Ovary (tissue), 3 donors: Measurements from ENCODE around the gene PLD2.

Experiments used
- CTCF ChIP-seq, 3 donors: fragments of 450-650 bp in 2 of 3; fragments of 200-600 bp in 1 of 3; IDR thresholded peaks; one replicate each; pipeline versions ENCODE4 v1.5.1 to v1.8.0; 2016 to 2022; ENCODE audit warnings: antibody characterized with exemption in 3 of 3, mild to moderate bottlenecking in 1 of 3
- EP300 ChIP-seq: sonication (generic); formaldehyde crosslinking; IDR thresholded peaks from one replicate; pipeline ENCODE4 v1.6.1; 2017; ENCODE audit warnings: antibody characterized with exemption
- donor health status: DM: no; HTN: no; CAD: no.

GRCh38 chr17:4789701-4789950, 17.3 kb upstream of the PLD2 start:
- TF ChIP-seq CTCF (IDR thresholded peaks at IDR 0.05) = no peak
- no peak for TF ChIP-seq EP300
